ENCODE results near the gene ATAD3C.

DNA sequence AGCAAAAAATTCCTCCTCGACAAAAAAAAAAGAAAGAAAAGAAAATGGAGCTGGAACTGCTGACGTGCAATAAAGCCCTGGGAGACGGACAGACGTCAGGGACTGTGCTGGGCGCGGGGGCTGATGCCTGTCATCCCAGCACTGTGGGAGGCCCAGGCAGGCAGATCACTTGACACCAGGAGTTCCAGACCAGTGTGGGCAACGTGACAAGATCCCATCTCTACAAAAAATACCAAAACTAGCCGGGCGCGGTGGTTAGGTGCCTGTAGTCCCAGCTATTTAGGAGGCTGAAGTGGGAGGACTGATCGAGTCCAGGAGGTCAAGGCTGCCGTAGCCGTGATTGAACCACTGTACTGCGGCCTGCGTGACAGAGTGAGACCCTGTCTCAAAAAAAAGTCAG, 24.8 kb upstream of the ATAD3C start:
- TF ChIP-seq, protein P1, sequence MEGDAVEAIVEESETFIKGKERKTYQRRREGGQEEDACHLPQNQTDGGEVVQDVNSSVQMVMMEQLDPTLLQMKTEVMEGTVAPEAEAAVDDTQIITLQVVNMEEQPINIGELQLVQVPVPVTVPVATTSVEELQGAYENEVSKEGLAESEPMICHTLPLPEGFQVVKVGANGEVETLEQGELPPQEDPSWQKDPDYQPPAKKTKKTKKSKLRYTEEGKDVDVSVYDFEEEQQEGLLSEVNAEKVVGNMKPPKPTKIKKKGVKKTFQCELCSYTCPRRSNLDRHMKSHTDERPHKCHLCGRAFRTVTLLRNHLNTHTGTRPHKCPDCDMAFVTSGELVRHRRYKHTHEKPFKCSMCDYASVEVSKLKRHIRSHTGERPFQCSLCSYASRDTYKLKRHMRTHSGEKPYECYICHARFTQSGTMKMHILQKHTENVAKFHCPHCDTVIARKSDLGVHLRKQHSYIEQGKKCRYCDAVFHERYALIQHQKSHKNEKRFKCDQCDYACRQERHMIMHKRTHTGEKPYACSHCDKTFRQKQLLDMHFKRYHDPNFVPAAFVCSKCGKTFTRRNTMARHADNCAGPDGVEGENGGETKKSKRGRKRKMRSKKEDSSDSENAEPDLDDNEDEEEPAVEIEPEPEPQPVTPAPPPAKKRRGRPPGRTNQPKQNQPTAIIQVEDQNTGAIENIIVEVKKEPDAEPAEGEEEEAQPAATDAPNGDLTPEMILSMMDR (IDR thresholded peaks at IDR 0.05) = no peak
- TF ChIP-seq POLR2A (IDR thresholded peaks at IDR 0.05) = no peak

Measured in esophagus squamous epithelium (tissue), 4 donors.